Right lung (tissue), 10 donors: ENCODE results near the gene SERTAD1. TPM values are rescaled to one million over a fixed set of nuclear protein-coding genes. Genes with fewer than 3 reads are reported as not detected.
A peak's percentile ranks its signal among the peaks of the same experiment; 100 is the strongest.
"Not testable (repeated sequence)": the region's sequence is repeated elsewhere in the genome, so short reads cannot be mapped to it uniquely, and the experiment has no call there.

ENCODE experiments used
- DNase-seq, 2 donors: peaks; one replicate each; pipeline ENCODE4 v3.0.0-alpha.2; 2013
- long read RNA-seq, 8 donors: transcript quantifications; one replicate each; lab custom pipeline, GENCODE V29; 2026
- polyA plus RNA-seq, 5 donors: library from polyadenylated mRNA; unstranded; fragments of 120-200 nt; gene quantifications; one replicate each; pipeline versions ENCODE4 v1.2.1 to v1.2.3, GENCODE V29; 2013; ENCODE audit warnings: inconsistent platforms in 1 of 5, low replicate concordance in 1 of 5; ENCODE audit not compliant: insufficient read length in 5 of 5, insufficient read depth in 1 of 5

Gene SERTAD1
- 1 to 10 TPM; 4.2 to 9.0 (median 6.1) TPM for polyA plus RNA-seq
- long read RNA-seq, donor 1, transcript SERTAD1-201 (2 exons, 2,114 nt) = major isoform, 11 of 11 reads
- long read RNA-seq, donor 1, partial matches to known transcripts = 0 of 11 reads
- long read RNA-seq, donor 1, other reads (novel, unspliced or antisense) = 0 of 11 reads
- long read RNA-seq, donor 2, transcript SERTAD1-201 (2 exons, 2,114 nt) = major isoform, 8 of 8 reads
- long read RNA-seq, donor 2, partial matches to known transcripts = 0 of 8 reads
- long read RNA-seq, donor 2, other reads (novel, unspliced or antisense) = 0 of 8 reads
- long read RNA-seq, donor 3, transcript SERTAD1-201 (2 exons, 2,114 nt) = major isoform, 12 of 12 reads
- long read RNA-seq, donor 3, partial matches to known transcripts = 0 of 12 reads
- long read RNA-seq, donor 3, other reads (novel, unspliced or antisense) = 0 of 12 reads
- long read RNA-seq, donor 4, partial matches to known transcripts = 0 of 1 reads
- long read RNA-seq, donor 4, other reads (novel, unspliced or antisense) = 0 of 1 reads
- long read RNA-seq, donor 5, transcript SERTAD1-201 (2 exons, 2,114 nt) = major isoform, 13 of 13 reads
- long read RNA-seq, donor 5, partial matches to known transcripts = 0 of 13 reads
- long read RNA-seq, donor 5, other reads (novel, unspliced or antisense) = 0 of 13 reads
- long read RNA-seq, donor 6, transcript SERTAD1-201 (2 exons, 2,114 nt) = major isoform, 16 of 16 reads
- long read RNA-seq, donor 6, partial matches to known transcripts = 0 of 16 reads
- long read RNA-seq, donor 6, other reads (novel, unspliced or antisense) = 0 of 16 reads
- long read RNA-seq, donor 7, transcript SERTAD1-201 (2 exons, 2,114 nt) = major isoform, 5 of 5 reads
- long read RNA-seq, donor 7, partial matches to known transcripts = 0 of 5 reads
- long read RNA-seq, donor 7, other reads (novel, unspliced or antisense) = 0 of 5 reads
- long read RNA-seq, donor 8, partial matches to known transcripts = 0 of 3 reads
- long read RNA-seq, donor 8, other reads (novel, unspliced or antisense) = 0 of 3 reads

- peak; percentile 99 for DNase-seq
Measured at GRCh38 chr19:40425450-40426287, at the start of gene SERTAD1. Gene SERTAD1 (minus strand): TSS chr19:40425992. CDS start chr19:40423546, 2,446 bp downstream.

GRCh38 chr19:40474737-40475136 is 48.9 kb upstream of the SERTAD1 start:
- DNase-seq = no peak

GRCh38 chr19:40472516-40472915 is 46.7 kb upstream of the SERTAD1 start:
- no peak for DNase-seq

- DNase-seq = no peak
Measured at GRCh38 chr19:40471111-40471510, 45.3 kb upstream of the SERTAD1 start.

- no peak for DNase-seq
Measured at GRCh38 chr19:40469011-40469410, 43.2 kb upstream of the SERTAD1 start.

GRCh38 chr19:40466985-40467734 is 41.4 kb upstream of the SERTAD1 start, which contains the start of gene SPTBN4:
Gene SPTBN4 (plus strand): TSS chr19:40467001. CDS start chr19:40472622, 5,621 bp downstream.
- DNase-seq = peak in 1 of 2 donors; percentile 2

- no peak for DNase-seq
Measured at GRCh38 chr19:40466219-40466984, 40.6 kb upstream of the SERTAD1 start.

GRCh38 chr19:40465557-40466218 is 39.9 kb upstream of the SERTAD1 start, which contains the start of gene BLVRB:
Gene BLVRB (minus strand): TSS chr19:40465745. CDS start chr19:40465688, 57 bp downstream.
- peak; percentile 99 to 100 for DNase-seq

- peak in 1 of 2 donors; percentile 40 for DNase-seq
Measured at GRCh38 chr19:40465025-40465556, 39.3 kb upstream of the SERTAD1 start.

GRCh38 chr19:40464059-40465024 is 38.5 kb upstream of the SERTAD1 start:
- peak; percentile 60 to 72 for DNase-seq

- not testable (repeated sequence) for DNase-seq
Measured at GRCh38 chr19:40463587-40464037, 37.8 kb upstream of the SERTAD1 start.

GRCh38 chr19:40461669-40462221 is 36.0 kb upstream of the SERTAD1 start:
- DNase-seq = no peak

- no peak for DNase-seq
Measured at GRCh38 chr19:40460185-40460584, 34.4 kb upstream of the SERTAD1 start.

GRCh38 chr19:40458597-40458974 is 32.8 kb upstream of the SERTAD1 start:
- DNase-seq = no peak

GRCh38 chr19:40457953-40458596 is 32.3 kb upstream of the SERTAD1 start:
- DNase-seq = no peak

- no peak for DNase-seq
Measured at GRCh38 chr19:40457048-40457447, 31.3 kb upstream of the SERTAD1 start.
